Activated CD4-positive, alpha-beta T cell treated with anti-CD3 and anti-CD28 coated beads for 24 hours (primary cell): ENCODE results near the gene PSMB2.

Source experiments
- DNase-seq, 2 donors: peaks; one replicate each; pipeline ENCODE4 v3.0.0-alpha.2; 2020; ENCODE audit warnings: low read depth in 2 of 2

PSMB2 gene

DNA sequence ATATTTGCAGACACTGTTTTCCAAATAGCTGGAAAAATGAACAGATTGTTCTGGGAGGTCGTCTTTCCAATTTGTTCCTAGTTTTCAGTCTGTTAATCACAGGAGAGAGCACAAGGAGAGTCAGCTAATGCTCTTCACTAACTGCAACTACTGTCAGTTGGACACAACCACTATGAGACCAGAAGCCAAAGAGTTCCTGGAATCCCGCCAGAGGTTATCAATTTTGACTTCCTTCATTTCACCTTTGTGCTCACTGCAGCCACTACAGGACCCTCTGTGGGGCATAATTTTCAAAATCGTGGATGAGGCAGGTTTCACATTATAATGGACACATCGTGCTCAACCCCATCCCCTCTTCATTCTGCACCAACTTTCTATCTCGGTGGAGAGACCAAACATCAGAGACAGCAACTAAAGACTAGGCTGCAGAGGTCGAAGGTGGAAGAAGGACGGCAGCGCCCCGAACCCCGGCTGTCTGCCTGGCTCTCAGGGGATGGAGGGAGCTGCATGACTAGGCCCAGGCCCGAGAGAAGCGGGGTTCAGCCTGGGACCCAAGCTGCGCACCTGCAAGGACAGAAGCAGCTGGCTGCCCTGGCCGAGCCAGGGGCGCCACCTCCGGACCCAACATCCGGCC lies 84.7 kb downstream of the PSMB2 start:
- DNase-seq: no peak

GRCh38 chr1:35555601-35556477 lies 85.5 kb downstream of the PSMB2 start:
- DNase-seq: no peak

DNA sequence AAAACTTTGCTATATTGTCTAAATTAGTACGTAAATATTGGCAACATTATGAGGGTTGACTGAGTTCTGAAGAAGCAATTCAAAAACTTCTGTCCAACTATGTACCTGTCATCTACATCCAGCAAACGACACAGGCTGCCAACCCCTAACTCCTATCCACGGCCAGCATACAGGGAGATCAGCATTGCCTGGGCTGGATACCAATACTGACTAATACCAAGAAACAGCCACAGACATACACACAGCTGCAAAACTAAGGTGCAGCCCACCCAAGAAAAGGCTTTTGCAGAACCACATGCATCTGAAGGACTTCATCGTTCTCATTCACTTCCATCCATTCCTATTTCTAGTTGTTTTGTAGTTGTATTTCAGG lies 86.1 kb downstream of the PSMB2 start:
- no peak for DNase-seq

DNA sequence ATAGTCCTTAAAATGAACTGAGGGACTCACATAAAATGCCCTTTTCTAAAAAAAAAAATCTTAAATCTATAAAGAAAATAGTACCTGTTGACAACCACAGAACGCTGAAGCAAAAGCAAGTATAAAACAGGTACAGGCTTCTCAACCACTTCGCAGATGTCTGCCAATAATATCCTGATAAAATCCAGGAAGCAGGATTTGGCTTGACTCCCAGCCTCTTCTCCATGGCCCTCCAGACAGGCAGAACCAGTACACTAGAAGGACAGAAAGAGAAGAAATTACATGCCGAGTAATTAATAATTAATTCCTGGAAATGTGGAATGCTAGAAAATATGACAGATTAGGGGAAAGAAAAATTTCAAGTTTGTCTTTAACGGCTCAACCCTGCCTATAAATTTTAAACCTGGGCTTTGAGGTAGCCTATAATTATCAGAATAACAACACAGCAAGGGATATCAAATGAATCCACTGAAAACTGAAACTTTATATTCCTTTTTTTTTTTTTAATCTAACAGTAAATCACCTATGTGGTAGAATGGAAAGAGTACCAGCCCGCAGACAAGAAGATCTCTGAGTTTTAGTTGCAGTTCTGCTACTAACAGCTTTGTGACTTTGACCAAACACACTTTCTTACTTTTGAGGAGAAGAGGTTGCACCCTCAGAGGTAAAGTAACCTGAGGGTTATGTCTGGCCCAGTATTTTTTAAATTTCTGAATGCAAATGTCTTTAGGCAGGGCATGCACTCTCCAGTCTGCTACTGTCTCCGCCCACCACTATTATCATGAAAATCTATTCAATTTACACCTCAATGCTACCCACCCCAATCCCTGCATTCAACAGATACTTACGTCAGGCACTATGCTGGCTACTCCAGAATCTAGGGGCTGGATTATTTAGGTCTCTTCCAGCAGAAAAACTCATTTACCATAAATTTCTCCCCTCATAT lies 86.8 kb downstream of the PSMB2 start:
- no peak for DNase-seq

- DNase-seq: no peak
Measured at GRCh38 chr1:35553851-35554250, 87.5 kb downstream of the PSMB2 start.
